T-helper 1 cell treated with Interleukin-12 subunit alpha and Interleukin-12 subunit beta and Interleukin-4 antibody, amounts not matched to agents 30 μg/mL and 1 μg/mL, for 36 hours (primary cell): ENCODE data around the gene SEC61A2.
A peak's percentile ranks its signal among the peaks of the same experiment; 100 is the strongest.

Source experiments
- H3K27ac Mint-ChIP-seq: one replicate; pipeline ENCODE4 v1.8.0; 2021; ENCODE audit warnings: mild to moderate bottlenecking, mixed read lengths
- H3K27me3 Mint-ChIP-seq: one replicate; pipeline ENCODE4 v1.8.0; 2021; ENCODE audit warnings: low read depth, mixed read lengths
- H3K36me3 Mint-ChIP-seq: one replicate; pipeline ENCODE4 v1.8.0; 2021; ENCODE audit warnings: low read depth, mixed read lengths
- H3K4me1 Mint-ChIP-seq: one replicate; pipeline ENCODE4 v1.8.0; 2021; ENCODE audit warnings: low read depth, mixed read lengths
- H3K4me3 Mint-ChIP-seq: one replicate; pipeline ENCODE4 v1.8.0; 2021; ENCODE audit warnings: mild to moderate bottlenecking, moderate library complexity, mixed read lengths
- H3K9me3 Mint-ChIP-seq: one replicate; pipeline ENCODE4 v1.8.0; 2021; ENCODE audit warnings: mixed read lengths

SEC61A2 gene

DNA sequence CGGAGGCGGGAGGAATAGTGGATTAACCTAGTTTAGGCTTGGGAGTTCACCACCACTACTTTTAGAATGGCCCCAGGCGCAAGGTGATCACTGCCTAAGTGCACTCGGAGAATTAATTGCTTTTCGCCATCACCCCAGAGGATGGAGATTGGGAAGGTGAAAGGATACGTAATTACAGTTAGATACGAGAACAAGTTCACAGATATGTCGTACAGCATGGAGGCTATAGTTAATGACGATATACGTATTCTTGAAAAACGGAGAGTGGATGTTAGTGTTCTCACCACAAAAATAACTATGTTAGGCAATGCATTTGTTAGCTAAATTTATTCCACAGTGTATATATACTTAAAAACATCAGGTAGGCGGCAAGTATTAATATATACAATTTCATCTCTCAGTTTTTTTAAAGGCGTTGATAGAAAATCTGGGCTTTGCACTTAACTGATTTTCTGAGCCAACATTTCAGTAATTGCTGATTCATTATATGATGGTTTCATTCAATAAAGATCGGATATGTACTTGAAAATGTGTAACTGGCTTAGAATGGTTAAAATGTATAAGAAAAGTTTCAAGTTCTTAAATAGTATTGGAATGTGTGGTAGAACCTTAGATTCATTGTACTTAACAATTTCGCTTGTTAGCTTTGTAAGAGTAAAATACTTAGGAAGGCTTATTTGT lies 67.2 kb downstream of the SEC61A2 start:
- Mint-ChIP-seq H3K36me3 (peaks cover 40% of the 10 kb centered on the region), H3K27me3 (no peaks in the 10 kb centered on the region), H3K4me1 (peaks cover 47% of the 10 kb centered on the region), H3K4me3 (peak overlapping the region; percentile 95), H3K9me3 (no peaks in the 10 kb centered on the region), H3K27ac (peak overlapping the region; percentile 97)

DNA sequence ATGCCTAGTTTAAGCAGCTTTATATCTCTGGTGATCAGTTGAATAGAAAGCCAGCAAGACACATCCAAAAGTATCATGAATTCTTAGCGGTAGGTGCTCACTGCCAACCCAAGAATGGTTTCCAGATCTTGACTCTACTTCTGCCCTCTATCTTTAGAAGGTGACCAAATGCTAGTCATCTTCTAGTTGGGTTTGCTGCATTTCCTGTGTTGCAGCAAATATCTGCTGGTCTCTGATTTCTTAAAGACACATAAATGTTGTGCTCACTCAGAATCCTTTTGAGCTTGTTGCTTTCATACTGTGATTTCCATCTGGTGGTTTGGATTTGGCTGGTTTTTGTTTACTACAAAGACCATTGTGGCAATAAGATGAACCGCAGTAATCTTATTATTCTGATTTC lies 68.7 kb downstream of the SEC61A2 start:
- H3K36me3 Mint-ChIP-seq: peaks cover 44% of the 10 kb centered on the region
- H3K4me3 Mint-ChIP-seq: peak overlapping the region; percentile 59
- H3K9me3 Mint-ChIP-seq: no peaks in the 10 kb centered on the region
- H3K4me1 Mint-ChIP-seq: peaks cover 43% of the 10 kb centered on the region
- H3K27me3 Mint-ChIP-seq: no peaks in the 10 kb centered on the region
- H3K27ac Mint-ChIP-seq: peak overlapping the region; percentile 6

- Mint-ChIP-seq H3K36me3 (peaks cover 44% of the 10 kb centered on the region), H3K9me3 (no peaks in the 10 kb centered on the region), H3K4me1 (peaks cover 43% of the 10 kb centered on the region), H3K4me3 (peak overlapping the region; percentile 16), H3K27ac (no peak overlapping the region), H3K27me3 (no peaks in the 10 kb centered on the region)
These were observed 71.4 kb downstream of the SEC61A2 start for GRCh38 chr10:12200850-12201249.

- H3K4me3 Mint-ChIP-seq: peak overlapping the region; percentile 16
- peaks cover 39% of the 10 kb centered on the region for H3K4me1 Mint-ChIP-seq
- no peaks in the 10 kb centered on the region for H3K9me3 Mint-ChIP-seq
- H3K27ac Mint-ChIP-seq: peak overlapping the region; percentile 16
- peaks cover 40% of the 10 kb centered on the region for H3K36me3 Mint-ChIP-seq
- H3K27me3 Mint-ChIP-seq: no peaks in the 10 kb centered on the region
These were observed 72.1 kb downstream of the SEC61A2 start for GRCh38 chr10:12201543-12201942.

- no peak overlapping the region for H3K27ac Mint-ChIP-seq
- H3K27me3 Mint-ChIP-seq: no peaks in the 10 kb centered on the region
- H3K4me1 Mint-ChIP-seq: peaks cover 38% of the 10 kb centered on the region
- no peak overlapping the region for H3K4me3 Mint-ChIP-seq
- peaks cover 39% of the 10 kb centered on the region for H3K36me3 Mint-ChIP-seq
- H3K9me3 Mint-ChIP-seq: no peaks in the 10 kb centered on the region
These were observed 72.7 kb downstream of the SEC61A2 start for GRCh38 chr10:12202226-12202625.

- Mint-ChIP-seq H3K36me3 (peaks cover 46% of the 10 kb centered on the region), H3K4me1 (peaks cover 31% of the 10 kb centered on the region), H3K27me3 (no peaks in the 10 kb centered on the region), H3K9me3 (no peaks in the 10 kb centered on the region), H3K27ac (no peak overlapping the region), H3K4me3 (no peak overlapping the region)
These were observed 75.6 kb downstream of the SEC61A2 start for GRCh38 chr10:12205082-12205481.

DNA sequence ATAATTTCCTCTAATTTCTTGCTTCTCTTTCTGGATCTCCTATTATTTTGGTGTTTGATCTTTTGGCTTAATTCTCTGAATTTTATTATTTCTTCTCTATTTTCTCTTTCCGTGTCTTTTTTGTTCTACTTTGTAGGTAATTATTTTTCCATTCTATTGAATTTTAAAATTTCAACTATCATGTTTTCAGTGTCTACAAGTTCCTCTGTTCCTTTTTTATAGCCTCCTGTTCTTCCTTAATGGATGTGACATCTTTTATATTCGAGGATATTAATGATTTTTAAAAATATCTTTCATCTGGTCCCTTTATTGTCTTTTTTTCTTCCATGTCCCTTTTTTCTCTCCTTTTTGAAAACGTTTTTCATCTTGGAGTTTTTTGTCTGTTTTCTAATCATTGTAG lies 77.6 kb downstream of the SEC61A2 start:
- Mint-ChIP-seq H3K9me3 (no peaks in the 10 kb centered on the region), H3K36me3 (peaks cover 44% of the 10 kb centered on the region), H3K4me1 (peaks cover 22% of the 10 kb centered on the region), H3K27me3 (no peaks in the 10 kb centered on the region), H3K4me3 (no peak overlapping the region), H3K27ac (no peak overlapping the region)

DNA sequence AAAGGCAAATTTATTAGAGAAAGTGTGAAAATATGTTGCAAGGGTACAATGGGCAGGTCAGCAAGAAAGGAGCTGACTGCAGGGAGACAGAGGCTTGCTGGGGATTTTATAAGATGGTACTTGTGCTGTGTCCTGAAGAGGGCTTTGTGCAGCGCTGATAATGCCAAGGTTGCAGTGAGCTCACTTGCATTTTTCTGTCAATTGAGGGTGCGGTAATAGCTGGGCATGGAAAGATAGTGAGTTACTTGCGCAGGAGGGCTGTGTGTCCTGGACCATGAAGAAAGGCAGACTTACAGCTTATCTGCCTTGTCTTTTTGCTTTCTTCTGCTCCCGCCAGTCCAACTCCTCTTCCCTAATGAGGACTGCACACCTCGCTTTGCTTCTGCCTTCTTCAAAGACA lies 79.0 kb downstream of the SEC61A2 start:
- peaks cover 20% of the 10 kb centered on the region for H3K4me1 Mint-ChIP-seq
- no peaks in the 10 kb centered on the region for H3K9me3 Mint-ChIP-seq
- H3K27ac Mint-ChIP-seq: no peak overlapping the region
- H3K36me3 Mint-ChIP-seq: peaks cover 38% of the 10 kb centered on the region
- no peaks in the 10 kb centered on the region for H3K27me3 Mint-ChIP-seq
- H3K4me3 Mint-ChIP-seq: no peak overlapping the region

DNA sequence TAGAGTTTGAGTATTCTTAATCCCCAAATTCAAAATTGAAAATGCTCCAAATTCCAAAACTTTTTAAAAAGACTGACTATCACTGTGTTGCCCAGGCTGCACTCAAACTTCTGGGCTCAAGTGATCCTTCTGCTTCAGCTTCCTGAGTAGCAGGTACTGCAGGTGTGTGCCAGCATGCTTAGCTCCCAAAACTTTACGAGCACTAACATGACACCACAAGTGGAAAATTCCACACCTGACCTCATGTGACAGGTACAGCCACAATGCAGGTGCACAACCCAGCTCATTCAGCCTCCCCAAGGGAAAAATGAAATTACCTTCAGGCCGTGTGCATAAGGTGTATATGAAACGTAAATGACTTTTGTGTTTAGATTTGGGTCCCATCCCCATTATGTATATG lies 83.0 kb downstream of the SEC61A2 start:
- Mint-ChIP-seq H3K27me3 (no peaks in the 10 kb centered on the region), H3K4me1 (peaks cover 30% of the 10 kb centered on the region), H3K27ac (no peak overlapping the region), H3K4me3 (no peak overlapping the region), H3K9me3 (no peaks in the 10 kb centered on the region), H3K36me3 (peaks cover 50% of the 10 kb centered on the region)

DNA sequence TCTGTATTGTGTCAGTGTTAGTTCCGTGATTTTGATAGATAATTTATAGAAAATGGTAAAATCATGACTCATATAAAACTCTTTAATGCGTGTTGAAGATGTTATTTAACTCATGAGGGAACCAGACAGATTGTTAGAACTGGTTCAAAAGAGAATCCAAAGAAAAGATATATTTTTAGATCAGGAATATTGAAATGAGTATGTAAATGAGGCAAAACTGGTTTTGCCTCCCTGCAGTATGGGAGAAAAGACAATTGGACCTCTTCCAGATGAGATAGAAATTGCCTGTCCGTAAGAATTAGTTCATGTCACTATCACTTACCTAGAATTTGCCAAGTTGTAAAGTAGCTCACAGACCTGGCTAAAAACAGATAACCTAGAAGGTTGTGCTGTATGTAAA lies 84.1 kb downstream of the SEC61A2 start:
- Mint-ChIP-seq H3K27me3 (no peaks in the 10 kb centered on the region), H3K36me3 (peaks cover 47% of the 10 kb centered on the region), H3K27ac (no peak overlapping the region), H3K4me3 (no peak overlapping the region), H3K9me3 (no peaks in the 10 kb centered on the region), H3K4me1 (peaks cover 27% of the 10 kb centered on the region)

- Mint-ChIP-seq H3K36me3 (peaks cover 47% of the 10 kb centered on the region), H3K27ac (no peak overlapping the region), H3K4me1 (peaks cover 24% of the 10 kb centered on the region), H3K9me3 (no peaks in the 10 kb centered on the region), H3K27me3 (no peaks in the 10 kb centered on the region), H3K4me3 (no peak overlapping the region)
These were observed 84.6 kb downstream of the SEC61A2 start for GRCh38 chr10:12214093-12214492.

DNA sequence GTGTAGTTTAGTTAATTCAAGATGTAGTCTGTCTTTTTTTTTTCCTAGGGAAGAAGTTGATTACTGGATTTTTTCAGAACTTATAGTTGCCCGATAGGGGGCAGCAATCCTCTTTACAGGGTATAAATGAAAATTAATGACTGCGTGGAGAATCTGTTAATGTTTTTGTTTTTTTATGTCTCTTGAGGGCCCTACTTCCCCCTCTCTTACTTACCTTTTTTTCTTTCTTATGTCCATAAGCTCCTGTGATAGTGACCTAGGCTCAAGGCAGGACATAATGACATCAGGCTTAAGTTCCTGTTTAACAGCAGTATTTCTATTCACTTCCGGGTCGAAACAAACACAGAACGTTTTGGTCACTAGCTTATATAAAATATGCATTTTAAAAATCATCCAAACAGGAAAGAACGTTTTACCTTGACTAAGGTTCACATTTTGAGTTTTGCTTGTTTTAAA lies 85.3 kb downstream of the SEC61A2 start:
- Mint-ChIP-seq H3K36me3 (peaks cover 45% of the 10 kb centered on the region), H3K4me3 (peak overlapping the region; percentile 41), H3K9me3 (no peaks in the 10 kb centered on the region), H3K27ac (peak overlapping the region; percentile 79), H3K27me3 (no peaks in the 10 kb centered on the region), H3K4me1 (peaks cover 23% of the 10 kb centered on the region)
